ENCODE measurements around the gene RNF169.
"Not testable (repeated sequence)": the region's sequence is repeated elsewhere in the genome, so short reads cannot be mapped to it uniquely, and the experiment has no call there.

RNF169 gene

GRCh38 chr11:74824285-74824982 lies 75.8 kb downstream of the RNF169 start:
- no peak for DNase-seq

- not testable (repeated sequence) for DNase-seq
These were observed 76.9 kb downstream of the RNF169 start for GRCh38 chr11:74825596-74825995.

DNA sequence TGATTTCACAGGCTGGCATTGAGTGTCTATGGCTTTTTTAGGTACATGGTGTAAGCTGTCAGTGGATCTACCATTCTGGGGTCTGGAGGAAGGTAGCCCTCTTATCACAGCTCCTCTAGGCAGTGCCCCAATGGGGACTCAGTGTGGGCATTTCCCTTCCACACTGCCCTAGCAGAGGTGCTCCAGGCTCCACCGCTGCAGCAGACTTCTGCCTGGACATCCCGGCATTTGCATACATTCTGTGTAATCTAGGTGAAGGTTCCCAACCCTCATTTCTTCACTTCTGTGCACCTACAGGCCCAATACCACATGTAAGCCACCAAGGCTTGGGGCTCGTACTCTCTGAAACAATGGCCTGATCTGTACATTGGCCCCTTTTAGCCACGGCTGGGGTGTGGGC lies 78.3 kb downstream of the RNF169 start:
- no peak for DNase-seq

- DNase-seq = no peak
These were observed 88.5 kb downstream of the RNF169 start for GRCh38 chr11:74837191-74837590.

GRCh38 chr11:74838188-74838587 lies 89.5 kb downstream of the RNF169 start:
- DNase-seq = no peak

DNA sequence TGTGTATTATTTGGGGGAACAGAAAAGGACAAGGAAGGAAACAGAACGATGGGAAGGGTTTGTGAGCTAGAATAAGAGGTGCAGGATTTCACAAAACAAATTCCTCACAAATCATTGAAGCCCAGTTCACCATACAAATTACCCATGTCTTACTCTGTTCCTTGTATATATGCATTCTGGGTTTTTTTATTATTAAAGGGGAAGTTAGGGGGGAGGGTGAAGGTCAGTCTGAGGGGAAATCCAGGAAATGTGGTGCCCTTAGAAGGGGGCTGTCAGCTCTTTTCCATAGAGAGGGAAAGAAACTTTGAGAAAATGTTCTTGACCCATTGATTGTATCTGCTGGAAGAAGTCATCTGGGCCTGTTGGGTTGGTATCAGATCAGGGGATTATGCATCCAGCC lies 90.8 kb downstream of the RNF169 start:
- DNase-seq = no peak

DNA sequence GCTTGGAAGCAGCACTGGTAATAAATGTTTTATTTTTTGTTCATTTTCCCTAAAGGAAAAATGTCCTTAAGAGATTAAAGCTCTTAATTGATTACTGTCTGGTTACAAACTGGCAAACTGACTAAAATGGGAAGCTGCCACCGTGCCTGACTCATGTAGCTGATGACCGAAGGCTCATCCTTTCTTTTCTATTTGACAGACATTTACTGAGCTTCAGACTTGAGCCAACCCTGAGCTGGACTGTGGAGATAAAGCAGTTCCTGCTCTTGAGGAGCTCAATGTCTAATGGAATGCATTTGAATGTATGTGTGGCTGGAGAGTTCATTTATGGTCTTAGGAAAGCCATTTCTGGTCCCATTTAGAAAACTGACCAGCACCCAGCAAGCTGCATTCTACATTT lies 91.3 kb downstream of the RNF169 start:
- DNase-seq = no peak

DNA sequence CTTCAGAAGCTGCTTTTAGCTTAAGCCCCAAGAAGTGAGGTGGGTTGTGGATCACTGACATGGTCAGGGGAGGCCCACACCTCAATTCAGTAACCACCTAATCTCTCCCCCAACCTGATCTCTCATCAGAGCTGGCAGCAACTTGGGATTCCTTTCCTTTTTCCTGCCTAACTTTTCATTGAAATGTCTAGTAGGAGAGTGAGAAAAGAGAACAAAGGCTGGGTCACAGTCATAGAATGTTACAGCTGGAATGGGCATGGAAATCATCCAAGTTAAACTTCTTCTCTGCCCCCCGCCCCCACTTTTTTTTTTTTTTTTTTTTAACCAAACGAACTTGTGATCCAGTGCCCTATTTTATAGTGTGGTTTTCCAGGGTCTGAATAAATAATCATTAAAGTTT lies 91.8 kb downstream of the RNF169 start:
- DNase-seq = no peak

GRCh38 chr11:74842967-74843366 lies 94.3 kb downstream of the RNF169 start:
- no peak for DNase-seq

GRCh38 chr11:74844072-74844471 lies 95.4 kb downstream of the RNF169 start:
- no peak for DNase-seq

DNA sequence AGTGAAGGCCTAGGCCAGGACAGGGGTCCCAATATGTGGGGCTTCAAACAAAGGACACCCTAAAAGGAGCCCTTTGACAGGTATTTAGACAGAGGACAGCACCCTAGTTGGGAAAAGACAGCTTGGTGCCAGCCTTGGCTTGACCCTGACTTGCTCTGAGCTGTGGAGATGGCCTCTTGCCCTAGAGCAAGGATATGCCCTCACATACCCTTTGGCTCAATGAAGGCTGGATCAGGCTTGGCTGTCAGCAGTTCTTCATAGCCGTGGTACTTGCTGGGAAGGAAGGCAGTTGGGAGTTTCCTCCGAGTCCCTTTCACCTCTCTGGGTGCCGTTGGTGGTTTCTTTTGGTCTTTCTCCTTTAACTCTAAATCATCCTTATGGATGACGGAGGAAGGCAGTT lies 96.2 kb downstream of the RNF169 start:
- DNase-seq = no peak

DNA sequence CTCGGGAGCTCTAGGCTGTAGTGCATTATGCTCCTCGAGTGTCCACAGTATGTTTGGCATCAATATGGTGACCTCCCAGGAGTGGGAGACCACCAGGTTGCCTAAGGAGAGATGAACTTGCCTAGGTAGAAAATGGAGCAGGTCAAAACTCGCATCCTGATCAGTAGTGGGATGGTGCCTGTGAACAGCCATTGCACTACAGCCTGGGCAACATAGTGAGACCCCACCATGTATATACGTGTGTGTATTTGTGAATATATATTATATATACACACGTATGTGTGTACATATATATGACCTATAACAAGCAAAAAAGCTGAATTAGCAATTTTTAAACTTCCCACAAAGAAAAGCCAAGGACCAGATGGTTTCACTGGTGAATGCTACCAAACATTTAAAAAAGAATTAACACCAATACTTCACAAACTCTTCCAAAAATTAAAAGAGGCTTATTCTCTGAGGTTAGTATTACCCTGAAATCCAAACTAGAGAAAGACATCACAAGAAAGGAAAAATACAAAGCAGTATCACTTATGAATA lies 97.4 kb downstream of the RNF169 start:
- DNase-seq = no peak

- DNase-seq = no peak
These were observed 98.1 kb downstream of the RNF169 start for GRCh38 chr11:74846770-74847169.

GRCh38 chr11:74847395-74847794 lies 98.7 kb downstream of the RNF169 start:
- DNase-seq = no peak

GRCh38 chr11:74847895-74848294 lies 99.2 kb downstream of the RNF169 start:
- DNase-seq = no peak

DNA sequence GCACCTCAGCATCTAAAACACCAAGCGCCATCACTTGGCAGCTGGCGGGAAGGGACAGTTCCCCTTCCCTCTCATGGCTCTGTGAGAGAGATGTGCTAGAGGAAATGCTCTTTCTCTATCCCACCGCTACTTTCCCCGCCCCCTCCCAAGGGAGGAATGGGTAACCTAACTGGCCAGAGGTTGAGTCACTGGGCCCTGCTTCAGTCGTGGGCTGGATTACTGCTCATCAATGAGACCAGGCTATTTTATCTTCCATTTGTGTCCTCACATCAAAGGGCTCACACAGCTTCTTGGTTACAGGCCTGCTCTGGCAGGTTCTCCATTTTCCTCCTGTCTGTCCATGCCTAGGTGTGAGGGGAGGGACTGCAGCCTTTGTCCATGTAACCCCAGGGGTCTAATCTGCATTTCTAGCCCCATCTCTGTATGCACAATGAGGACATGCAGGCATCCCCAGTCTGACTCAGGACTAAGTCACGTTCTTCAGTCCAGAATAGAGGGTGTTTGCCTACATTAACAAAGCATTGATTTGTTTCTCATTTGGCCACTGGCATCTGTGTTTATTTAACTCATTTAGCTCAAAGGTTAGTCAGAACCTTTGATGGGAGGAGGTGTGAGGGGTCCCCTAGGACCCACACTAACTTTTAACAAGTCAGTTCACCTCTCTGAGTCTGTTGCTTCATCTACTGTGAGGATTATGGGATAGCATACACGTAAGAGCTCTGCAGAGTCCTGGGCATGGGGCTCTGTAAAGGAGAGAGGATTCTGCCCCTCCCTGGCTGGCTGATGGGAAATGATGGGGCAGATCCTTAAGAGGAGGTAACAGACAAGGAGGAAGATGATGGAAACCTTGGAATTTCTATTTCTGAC lies 101.1 kb downstream of the RNF169 start:
- DNase-seq = no peak

GRCh38 chr11:74853223-74853622 lies 104.6 kb downstream of the RNF169 start:
- DNase-seq = no peak

GRCh38 chr11:74860743-74861142 lies 112.1 kb downstream of the RNF169 start:
- no peak for DNase-seq

- DNase-seq = no peak
These were observed 114.8 kb downstream of the RNF169 start for GRCh38 chr11:74863410-74863809.

- no peak for DNase-seq
These were observed 117.9 kb downstream of the RNF169 start for GRCh38 chr11:74866557-74866956.

DNA sequence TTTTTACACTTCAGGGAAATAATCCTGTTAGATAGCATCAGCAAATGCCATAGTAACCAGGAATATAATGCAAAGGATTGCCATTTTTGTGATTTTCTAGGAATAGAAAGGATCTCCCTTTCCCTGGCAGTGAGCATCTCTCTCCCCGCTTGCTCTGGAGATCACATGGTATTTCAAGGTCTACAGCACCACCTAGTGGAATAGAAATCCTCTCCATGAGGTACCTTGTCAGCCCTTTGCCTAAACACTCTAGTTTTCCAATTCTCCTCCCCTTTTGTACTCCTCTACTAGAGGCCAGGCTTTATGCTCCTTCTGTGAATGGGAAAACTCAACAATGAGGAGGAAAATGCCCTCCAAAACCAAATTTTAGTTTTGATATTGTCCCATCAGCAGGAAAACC lies 121.8 kb downstream of the RNF169 start:
- no peak for DNase-seq

DNA sequence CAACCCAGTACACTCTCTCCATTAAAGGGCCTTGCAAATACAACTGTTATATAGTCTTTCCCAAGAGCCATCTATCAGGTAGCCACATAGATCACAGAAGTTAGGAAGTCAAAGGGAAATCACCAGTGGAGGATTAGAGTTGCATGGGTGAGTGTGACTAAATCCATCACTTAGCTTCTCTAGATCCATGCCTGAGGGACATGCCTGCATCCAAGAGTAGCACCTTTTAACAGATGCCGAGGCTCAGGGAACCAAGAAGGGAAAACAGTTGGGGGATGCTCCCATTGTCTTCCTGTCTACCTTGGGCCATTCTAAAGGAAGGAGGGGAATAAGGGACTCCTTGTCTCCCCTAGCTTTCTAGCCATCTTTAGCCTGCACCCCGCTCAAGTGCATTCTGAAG lies 122.4 kb downstream of the RNF169 start:
- no peak for DNase-seq

GRCh38 chr11:74877132-74877531 lies 128.5 kb downstream of the RNF169 start:
- DNase-seq = no peak
